Measurements from ENCODE around the gene FOXP2. TPM values are rescaled to one million over a fixed set of nuclear protein-coding genes. Genes with fewer than 3 reads are reported as not detected.

FOXP2 gene
- total and polyA plus RNA-seq, 9 donors, result 5.0 to 26.5 (median 15.0) TPM

GRCh38 chr7:114653364-114654088, 238.9 kb downstream of the FOXP2 start:
- H3K4me1 ChIP-seq (ENCODE audit: insufficient read depth), result no peaks in the 10 kb centered on the region
- no peak overlapping the region for H3K27ac ChIP-seq
- no peaks in the 10 kb centered on the region for H3K9me3 ChIP-seq
- no peaks in the 10 kb centered on the region for H3K36me3 ChIP-seq
- TF ChIP-seq, protein P1, sequence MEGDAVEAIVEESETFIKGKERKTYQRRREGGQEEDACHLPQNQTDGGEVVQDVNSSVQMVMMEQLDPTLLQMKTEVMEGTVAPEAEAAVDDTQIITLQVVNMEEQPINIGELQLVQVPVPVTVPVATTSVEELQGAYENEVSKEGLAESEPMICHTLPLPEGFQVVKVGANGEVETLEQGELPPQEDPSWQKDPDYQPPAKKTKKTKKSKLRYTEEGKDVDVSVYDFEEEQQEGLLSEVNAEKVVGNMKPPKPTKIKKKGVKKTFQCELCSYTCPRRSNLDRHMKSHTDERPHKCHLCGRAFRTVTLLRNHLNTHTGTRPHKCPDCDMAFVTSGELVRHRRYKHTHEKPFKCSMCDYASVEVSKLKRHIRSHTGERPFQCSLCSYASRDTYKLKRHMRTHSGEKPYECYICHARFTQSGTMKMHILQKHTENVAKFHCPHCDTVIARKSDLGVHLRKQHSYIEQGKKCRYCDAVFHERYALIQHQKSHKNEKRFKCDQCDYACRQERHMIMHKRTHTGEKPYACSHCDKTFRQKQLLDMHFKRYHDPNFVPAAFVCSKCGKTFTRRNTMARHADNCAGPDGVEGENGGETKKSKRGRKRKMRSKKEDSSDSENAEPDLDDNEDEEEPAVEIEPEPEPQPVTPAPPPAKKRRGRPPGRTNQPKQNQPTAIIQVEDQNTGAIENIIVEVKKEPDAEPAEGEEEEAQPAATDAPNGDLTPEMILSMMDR (IDR thresholded peaks at IDR 0.05), result no peak
- TF ChIP-seq POLR2A (IDR thresholded peaks at IDR 0.05) (no peak), EP300 (IDR thresholded peaks at IDR 0.05) (no peak)
- 43 to 56% (median 47%) methylated on average over 10 of the region's 10 CpGs for WGBS, 3 donors
- intact Hi-C loops (cut with DNase I), result no loop called here
- DNase-seq, result no peak
- no peaks in the 10 kb centered on the region for H3K27me3 ChIP-seq
- H3K4me3 ChIP-seq, result no peak overlapping the region

- intact Hi-C loops (cut with DNase I), result no loop called here
- DNase-seq, result no peak
- no peaks in the 10 kb centered on the region for H3K36me3 ChIP-seq
- TF ChIP-seq EP300 (IDR thresholded peaks at IDR 0.05), result no peak
- TF ChIP-seq, protein P1 (IDR thresholded peaks at IDR 0.05), result no peak
- H3K9me3 ChIP-seq, result no peaks in the 10 kb centered on the region
- H3K27ac ChIP-seq, result no peak overlapping the region
- no peaks in the 10 kb centered on the region for H3K27me3 ChIP-seq
- WGBS, 3 donors, result 81 to 84% (median 83%) methylated on average over 3 of the region's 3 CpGs
- no peak overlapping the region for H3K4me3 ChIP-seq
- H3K4me1 ChIP-seq (ENCODE audit: insufficient read depth), result no peaks in the 10 kb centered on the region
These were observed 241.9 kb downstream of the FOXP2 start for GRCh38 chr7:114656466-114656865.

DNA sequence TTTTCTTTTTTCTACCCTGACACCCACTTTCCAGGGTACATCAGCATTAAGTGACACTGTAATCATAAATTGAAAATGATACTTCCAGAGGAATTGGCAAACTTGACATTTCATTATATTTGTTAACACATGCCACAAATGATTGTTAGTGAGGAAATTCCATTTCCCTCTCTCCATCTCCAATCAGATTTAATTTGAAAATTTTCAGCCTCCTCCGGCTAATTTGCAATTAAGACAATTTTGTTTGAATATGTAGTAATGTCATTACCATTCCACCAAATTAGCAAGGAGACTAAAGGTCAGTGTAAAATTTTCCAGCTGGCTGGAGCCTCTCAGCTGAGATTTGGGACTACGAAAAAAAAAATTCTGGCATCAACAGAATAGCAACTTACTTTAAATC, 242.7 kb downstream of the FOXP2 start:
- 76 to 92% (median 89%) methylated on average over 2 of the region's 2 CpGs for WGBS, 3 donors
- intact Hi-C loops (cut with DNase I), result no loop called here
- no peak overlapping the region for H3K27ac ChIP-seq

GRCh38 chr7:114658216-114658615, 243.6 kb downstream of the FOXP2 start:
- H3K27ac ChIP-seq, result no peak overlapping the region

More for the DNA sequence above, 242.7 kb downstream of the FOXP2 start:
- TF ChIP-seq EP300 (IDR thresholded peaks at IDR 0.05) (no peak), POLR2A (IDR thresholded peaks at IDR 0.05) (no peak)
- TF ChIP-seq, protein P1 (IDR thresholded peaks at IDR 0.05), result no peak
- Histone ChIP-seq H3K36me3 (no peaks in the 10 kb centered on the region), H3K4me1 (ENCODE audit: insufficient read depth) (no peaks in the 10 kb centered on the region), H3K4me3 (no peak overlapping the region), H3K9me3 (no peaks in the 10 kb centered on the region), H3K27me3 (no peaks in the 10 kb centered on the region)
- no peak for DNase-seq

More at GRCh38 chr7:114658216-114658615, 243.6 kb downstream of the FOXP2 start:
- no peaks in the 10 kb centered on the region for H3K36me3 ChIP-seq
- H3K9me3 ChIP-seq, result no peaks in the 10 kb centered on the region
- 96 to 98% (median 98%) methylated on average over 4 of the region's 4 CpGs for WGBS, 3 donors
- H3K4me1 ChIP-seq (ENCODE audit: insufficient read depth), result no peaks in the 10 kb centered on the region
- H3K4me3 ChIP-seq, result no peak overlapping the region
- intact Hi-C loops (cut with DNase I), result no loop called here
- no peaks in the 10 kb centered on the region for H3K27me3 ChIP-seq
- no peak for DNase-seq
- TF ChIP-seq, protein P1 (IDR thresholded peaks at IDR 0.05), result no peak
- TF ChIP-seq EP300 (IDR thresholded peaks at IDR 0.05) (no peak), POLR2A (IDR thresholded peaks at IDR 0.05) (no peak)

Data from ovary (tissue), 9 donors.